Thyroid gland (tissue), 4 donors: ENCODE measurements around the gene SLC2A5.

ENCODE experiments used
- CTCF ChIP-seq, 6 experiments: fragments of 200-600 bp in 3 of 6; fragments of 450-650 bp in 3 of 6; sonication (generic) in 3 of 6; IDR thresholded peaks; one replicate each; pipeline ENCODE4 v1.5.1; 2016 to 2019; ENCODE audit warnings: antibody characterized with exemption in 6 of 6, mild to moderate bottlenecking in 2 of 6, inconsistent platforms in 1 of 6, moderate library complexity in 1 of 6
- POLR2A ChIP-seq, 2 donors: fragments of 450-650 bp; IDR thresholded peaks; one replicate each; pipeline ENCODE4 v1.6.1; 2017; ENCODE audit warnings: antibody characterized with exemption in 2 of 2, mild to moderate bottlenecking in 2 of 2, moderate library complexity in 1 of 2

- TF ChIP-seq CTCF (IDR thresholded peaks at IDR 0.05) = no peak
- TF ChIP-seq POLR2A (IDR thresholded peaks at IDR 0.05) = no peak
Measured at GRCh38 chr1:9040659-9041030, 28.8 kb downstream of the SLC2A5 start.
